SK-N-MC (cell line): Measurements from ENCODE around the gene CWC27.

ENCODE experiments used
- EZH2 ChIP-seq: fragments of 200-600 bp; sonication (generic); IDR thresholded peaks from one replicate; pipeline ENCODE4 v1.6.1; 2017; ENCODE audit warnings: antibody characterized with exemption
- POLR2AphosphoS5 ChIP-seq: IDR thresholded peaks from 2 replicates; pipeline ENCODE4 v1.6.1; 2012; ENCODE audit warnings: mild to moderate bottlenecking, low read depth, low read length, borderline replicate concordance

DNA sequence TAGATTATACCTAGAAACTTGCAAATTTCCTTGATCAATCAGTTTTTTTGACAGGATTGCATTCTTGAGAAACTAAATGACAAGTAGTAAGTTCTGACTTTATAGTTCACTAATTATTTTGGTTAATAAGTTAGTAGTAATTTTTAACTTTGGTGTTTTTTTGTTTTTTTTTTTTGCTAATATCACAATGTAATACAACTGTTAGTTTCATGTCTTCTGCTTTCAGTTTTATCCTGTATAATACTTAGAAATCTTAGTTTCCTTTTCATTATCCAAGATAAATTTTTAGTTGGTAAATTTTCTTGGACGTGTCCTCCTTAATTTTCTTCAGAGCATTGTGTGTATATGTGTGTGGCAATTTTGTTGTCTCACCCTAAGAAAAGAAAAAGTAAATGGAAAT lies 57.8 kb downstream of the CWC27 start:
- TF ChIP-seq POLR2AphosphoS5, result no peak
- TF ChIP-seq EZH2, result no peak
